KOPT-K1 (cell line): ENCODE measurements around the gene SMG1.
A peak's percentile ranks its signal among the peaks of the same experiment; 100 is the strongest.
"Not testable (repeated sequence)": the region's sequence is repeated elsewhere in the genome, so short reads cannot be mapped to it uniquely, and the experiment has no call there.

Experiments
- H3K27ac ChIP-seq: fragments of 200-600 bp; sonication (generic); 2 replicates; pipeline ENCODE4 v1.5.1; 2016; ENCODE audit warnings: antibody characterized with exemption, mild to moderate bottlenecking, low read depth, low read length; ENCODE audit not compliant: poor library complexity, severe bottlenecking
- H3K36me3 ChIP-seq: fragments of 200-600 bp; sonication (generic); 2 replicates; pipeline ENCODE4 v1.5.1; 2017; ENCODE audit warnings: antibody characterized with exemption, mild to moderate bottlenecking, low read length, moderate library complexity; ENCODE audit not compliant: insufficient read depth
- H3K9me3 ChIP-seq: fragments of 200-600 bp; sonication (generic); 2 replicates; pipeline ENCODE4 v1.5.1; 2017; ENCODE audit warnings: antibody characterized with exemption, low read length, mild to moderate bottlenecking; ENCODE audit not compliant: insufficient read depth, poor library complexity, severe bottlenecking

SMG1 gene

GRCh38 chr16:18943414-18943813 is 17.2 kb upstream of the SMG1 start:
- no peaks in the 10 kb centered on the region for H3K36me3 ChIP-seq

DNA sequence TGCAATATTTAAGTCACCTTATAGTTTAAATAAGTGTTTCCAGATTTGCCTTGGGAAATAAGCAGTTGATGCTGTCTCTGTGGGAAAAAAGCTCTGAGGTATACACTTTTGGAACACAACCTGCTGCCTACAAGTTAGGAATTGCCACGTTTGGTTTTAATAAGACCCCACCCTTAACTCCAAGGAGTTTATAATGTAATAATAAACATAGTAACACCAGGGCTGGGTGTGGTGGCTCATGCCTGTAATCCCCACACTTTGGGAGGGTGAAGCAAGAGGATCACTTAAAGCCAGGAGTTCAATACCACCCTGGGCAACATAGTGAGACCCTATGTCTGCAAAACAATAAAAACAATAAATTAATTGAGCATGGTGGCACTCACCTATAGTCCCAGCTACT is 15.9 kb upstream of the SMG1 start:
- no peaks in the 10 kb centered on the region for H3K9me3 ChIP-seq
- no peaks in the 10 kb centered on the region for H3K36me3 ChIP-seq
- H3K27ac ChIP-seq = no peak overlapping the region

More at GRCh38 chr16:18943414-18943813, 17.2 kb upstream of the SMG1 start:
- H3K9me3 ChIP-seq = no peaks in the 10 kb centered on the region
- H3K27ac ChIP-seq = no peak overlapping the region

GRCh38 chr16:18941471-18941870 is 15.3 kb upstream of the SMG1 start:
- Histone ChIP-seq H3K36me3 (no peaks in the 10 kb centered on the region), H3K27ac (no peak overlapping the region), H3K9me3 (no peaks in the 10 kb centered on the region)

- Histone ChIP-seq H3K27ac (no peak overlapping the region), H3K9me3 (no peaks in the 10 kb centered on the region), H3K36me3 (no peaks in the 10 kb centered on the region)
These were observed 12.8 kb upstream of the SMG1 start for GRCh38 chr16:18938986-18939385.

DNA sequence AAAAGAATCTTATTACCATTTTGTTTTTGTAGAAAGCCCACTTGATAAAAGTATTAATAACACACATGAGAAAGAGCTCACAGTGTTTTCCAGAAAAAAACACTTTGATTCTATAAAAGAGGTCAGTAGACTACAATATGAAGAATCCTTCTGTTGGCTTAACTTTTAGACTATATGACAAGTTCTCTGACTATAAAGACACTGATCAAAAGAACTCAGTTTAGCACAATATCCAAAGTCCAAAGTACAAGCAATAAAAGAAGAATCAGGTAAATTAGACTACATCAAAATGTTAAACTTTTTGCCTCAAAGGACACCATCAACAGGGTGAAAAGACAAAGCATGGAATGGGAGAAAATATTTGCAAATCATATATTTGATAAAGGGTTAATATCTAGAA is 11.2 kb upstream of the SMG1 start:
- H3K27ac ChIP-seq = no peak overlapping the region
- H3K9me3 ChIP-seq = no peaks in the 10 kb centered on the region
- no peaks in the 10 kb centered on the region for H3K36me3 ChIP-seq

DNA sequence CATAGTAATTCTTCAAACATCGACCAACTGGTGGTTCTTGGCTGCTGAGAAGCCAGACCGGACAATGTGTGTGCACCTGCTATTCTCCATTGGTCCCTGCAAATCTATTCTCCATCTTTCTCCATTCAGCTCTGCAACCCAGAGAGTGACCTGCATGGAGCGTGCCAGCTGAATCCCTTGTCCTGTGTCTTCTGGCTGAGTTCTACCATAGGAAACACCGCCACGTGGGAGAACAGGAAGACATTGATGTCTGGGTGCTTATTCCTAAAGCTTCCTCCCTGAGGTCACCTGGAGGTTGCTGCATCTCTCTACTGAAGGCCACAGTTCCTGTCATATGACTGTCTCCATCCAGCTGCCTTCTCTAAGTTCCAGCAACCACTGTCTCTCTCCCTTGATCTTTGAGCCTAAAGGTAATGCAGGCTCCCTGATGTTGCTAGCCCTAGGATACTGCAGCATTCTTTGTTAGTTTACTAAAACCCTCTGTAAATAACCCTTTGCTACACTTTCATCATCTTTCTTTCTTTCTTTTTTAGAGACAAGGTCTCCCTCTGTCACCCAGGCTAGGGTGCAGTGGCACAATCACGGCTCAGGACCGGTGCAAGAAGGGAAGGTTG is 10.6 kb upstream of the SMG1 start:
- no peaks in the 10 kb centered on the region for H3K9me3 ChIP-seq
- no peaks in the 10 kb centered on the region for H3K36me3 ChIP-seq
- no peak overlapping the region for H3K27ac ChIP-seq

GRCh38 chr16:18933501-18933900 is 7.3 kb upstream of the SMG1 start:
- no peaks in the 10 kb centered on the region for H3K9me3 ChIP-seq
- no peak overlapping the region for H3K27ac ChIP-seq
- H3K36me3 ChIP-seq = no peaks in the 10 kb centered on the region

DNA sequence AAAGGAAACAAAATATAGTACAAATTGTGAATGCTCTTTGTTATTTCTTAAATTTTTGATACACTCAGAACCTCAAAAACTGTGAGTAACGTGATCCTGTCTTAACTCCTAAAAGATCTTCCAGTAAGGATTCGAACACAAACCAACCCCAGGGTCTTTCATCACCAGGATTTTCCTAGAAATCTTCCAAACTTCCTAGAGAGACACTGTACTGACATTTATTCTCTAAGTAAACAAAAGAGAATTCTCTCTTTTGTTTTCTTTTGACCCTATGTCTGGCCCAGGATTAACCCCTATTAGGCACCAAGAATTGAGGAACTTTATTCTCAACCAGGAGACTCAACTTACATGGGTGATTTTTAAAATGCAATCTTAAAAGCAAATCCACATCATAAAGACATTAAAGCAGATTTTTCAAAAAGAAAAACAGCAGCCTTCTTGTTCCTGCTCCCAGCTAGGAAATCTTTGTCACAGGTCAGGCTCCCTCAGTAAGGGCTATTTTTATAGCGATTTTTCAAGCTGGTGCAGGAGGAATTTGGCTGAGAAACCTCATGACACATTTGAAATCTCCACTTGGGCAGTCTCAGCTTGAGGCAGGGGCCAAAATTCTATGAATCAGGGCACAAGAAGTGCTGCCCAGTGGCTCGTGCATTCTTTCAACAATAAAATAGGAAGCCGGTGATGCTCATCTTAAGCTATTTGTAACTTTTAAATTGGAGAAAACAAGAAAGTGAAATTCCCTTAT is 6.2 kb upstream of the SMG1 start:
- Histone ChIP-seq H3K9me3 (no peaks in the 10 kb centered on the region), H3K27ac (no peak overlapping the region), H3K36me3 (no peaks in the 10 kb centered on the region)

- no peak overlapping the region for H3K27ac ChIP-seq
- H3K9me3 ChIP-seq = no peaks in the 10 kb centered on the region
- no peaks in the 10 kb centered on the region for H3K36me3 ChIP-seq
These were observed 5.5 kb upstream of the SMG1 start for GRCh38 chr16:18931756-18932155.

- not testable (repeated sequence) for H3K27ac ChIP-seq, H3K9me3 ChIP-seq, H3K36me3 ChIP-seq
These were observed 3.9 kb upstream of the SMG1 start for GRCh38 chr16:18930095-18930494.

GRCh38 chr16:18928073-18928472 is 1.9 kb upstream of the SMG1 start:
- H3K9me3 ChIP-seq, H3K36me3 ChIP-seq, H3K27ac ChIP-seq: not testable (repeated sequence)

GRCh38 chr16:18925215-18925985 is 808 bp downstream of the SMG1 start:
- peak overlapping the region; percentile 86 for H3K27ac ChIP-seq
- not testable (repeated sequence) for H3K9me3 ChIP-seq

DNA sequence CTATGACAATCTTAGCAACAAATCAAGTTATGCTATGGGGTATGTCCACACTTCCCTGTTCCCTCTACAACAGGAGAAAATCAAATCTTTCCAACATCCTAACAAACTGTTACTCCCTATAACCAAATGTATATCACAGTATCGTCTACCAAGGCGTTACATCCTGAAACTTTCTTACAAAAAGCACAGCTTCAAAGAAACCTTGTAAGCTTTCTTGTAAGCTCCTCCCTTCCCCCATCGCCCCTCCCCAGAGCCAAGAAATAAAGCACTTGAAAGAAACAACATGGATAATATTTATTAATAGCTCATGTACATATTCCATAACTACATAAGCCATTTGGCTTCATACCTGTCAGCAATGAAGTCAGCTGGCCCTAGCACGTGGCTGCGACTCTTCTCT is 2.3 kb downstream of the SMG1 start:
- H3K9me3 ChIP-seq, H3K36me3 ChIP-seq: not testable (repeated sequence)
- H3K27ac ChIP-seq = peak overlapping the region; percentile 80

More at GRCh38 chr16:18925215-18925985, 808 bp downstream of the SMG1 start:
- H3K36me3 ChIP-seq = not testable (repeated sequence)

- not testable (repeated sequence) for H3K36me3 ChIP-seq, H3K9me3 ChIP-seq
- peak overlapping the region; percentile 80 for H3K27ac ChIP-seq
These were observed 3.1 kb downstream of the SMG1 start for GRCh38 chr16:18923124-18923523.

- H3K27ac ChIP-seq, H3K36me3 ChIP-seq, H3K9me3 ChIP-seq: not testable (repeated sequence)
These were observed 16.6 kb downstream of the SMG1 start for GRCh38 chr16:18909585-18909984.
